Activated naive CD4-positive, alpha-beta T cell treated with Interleukin-2 at 50 U/mL for 16 hours (primary cell): ENCODE data around the gene APOBEC3H.
"Not testable (repeated sequence)": the region's sequence is repeated elsewhere in the genome, so short reads cannot be mapped to it uniquely, and the experiment has no call there.

Source experiments
- DNase-seq: peaks from one replicate; pipeline ENCODE4 v3.0.0-alpha.2; 2020

APOBEC3H gene

DNA sequence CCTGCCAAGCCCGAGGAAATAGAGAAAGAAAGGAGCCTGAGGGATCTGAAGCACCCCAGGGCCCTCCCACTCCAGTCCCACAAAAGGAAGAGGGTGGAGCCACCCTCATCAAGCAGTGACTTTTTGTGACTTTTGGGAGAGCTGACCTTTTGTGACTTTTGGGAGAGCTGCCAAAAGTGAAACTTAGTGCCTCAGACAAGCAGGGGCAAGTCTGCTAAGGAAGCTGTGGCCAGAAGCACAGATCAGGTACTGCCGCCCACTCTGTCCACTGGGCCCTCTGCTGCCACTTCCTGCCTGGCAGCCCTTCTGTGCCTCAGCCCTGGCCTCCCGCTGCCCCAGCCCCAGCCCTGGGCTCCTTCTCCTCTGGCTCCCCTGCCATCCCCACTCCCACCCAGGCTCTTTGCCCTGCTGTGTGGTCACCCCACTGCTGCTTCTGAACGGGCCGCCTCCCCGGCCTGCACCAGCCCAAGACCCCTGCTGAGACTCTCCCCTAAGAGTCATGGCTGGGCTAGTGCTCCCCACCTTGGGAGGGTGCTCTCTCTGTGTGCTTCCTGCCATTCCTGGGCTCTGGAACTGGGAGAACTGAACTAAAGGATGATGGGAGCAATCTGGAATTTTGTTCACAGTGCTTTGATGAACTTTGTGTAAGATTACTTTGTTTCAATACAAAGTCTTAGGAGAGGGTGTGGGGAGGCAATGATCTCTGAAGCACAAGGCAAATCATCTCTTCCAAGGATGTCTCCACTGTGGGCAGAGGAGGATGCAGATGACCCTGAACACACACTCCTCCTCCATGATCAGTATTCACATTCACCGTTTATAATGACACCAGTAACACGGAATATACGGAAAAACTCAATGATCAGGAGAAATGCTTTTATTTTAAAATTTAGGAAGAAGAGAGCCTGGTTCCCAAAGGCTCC lies at the start of gene APOBEC3H:
TSS of gene APOBEC3H (plus strand) at position 147 of the 923 bp plus-strand sequence. CDS start 3,035 bp downstream, outside the sequence.
- DNase-seq = peak; percentile 31

DNA sequence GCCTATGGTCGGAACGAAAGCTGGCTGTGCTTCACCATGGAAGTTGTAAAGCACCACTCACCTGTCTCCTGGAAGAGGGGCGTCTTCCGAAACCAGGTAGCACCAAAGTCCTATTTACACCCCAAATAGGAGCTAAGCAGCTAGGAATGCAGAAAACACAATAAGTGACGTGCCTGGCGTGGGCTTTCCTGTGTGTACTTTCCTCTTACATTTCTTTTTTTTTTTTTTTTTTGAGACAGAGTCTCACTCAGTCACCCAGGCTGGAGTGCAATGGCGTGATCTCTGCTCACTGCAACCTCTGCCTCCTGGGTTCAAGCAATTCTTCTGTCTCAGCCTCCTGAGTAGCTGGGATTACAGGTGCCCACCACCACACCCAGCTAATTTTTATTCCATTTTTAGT lies 47.6 kb upstream of the APOBEC3H start:
- DNase-seq = not testable (repeated sequence)

DNA sequence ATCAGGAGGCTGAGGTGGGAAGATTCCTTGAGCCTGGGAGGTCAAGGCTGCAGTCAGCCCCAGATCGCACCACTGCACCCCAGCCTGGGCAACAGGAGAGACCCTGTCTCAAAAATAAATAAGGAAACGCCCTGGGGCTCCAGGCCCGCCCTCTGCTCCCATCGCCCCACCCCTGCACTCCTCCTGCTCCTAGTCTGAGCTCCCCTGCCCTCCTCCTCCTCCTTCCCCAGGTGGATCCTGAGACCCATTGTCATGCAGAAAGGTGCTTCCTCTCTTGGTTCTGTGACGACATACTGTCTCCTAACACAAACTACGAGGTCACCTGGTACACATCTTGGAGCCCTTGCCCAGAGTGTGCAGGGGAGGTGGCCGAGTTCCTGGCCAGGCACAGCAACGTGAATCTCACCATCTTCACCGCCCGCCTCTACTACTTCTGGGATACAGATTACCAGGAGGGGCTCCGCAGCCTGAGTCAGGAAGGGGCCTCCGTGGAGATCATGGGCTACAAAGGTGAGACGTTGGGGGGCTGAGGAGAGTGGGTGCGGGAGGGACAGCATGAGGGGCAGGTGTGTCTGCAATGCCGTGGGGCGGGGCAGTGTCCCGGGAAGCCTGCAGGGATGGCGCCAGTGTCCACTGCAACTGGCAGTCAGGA lies 45.1 kb upstream of the APOBEC3H start:
- not testable (repeated sequence) for DNase-seq

DNA sequence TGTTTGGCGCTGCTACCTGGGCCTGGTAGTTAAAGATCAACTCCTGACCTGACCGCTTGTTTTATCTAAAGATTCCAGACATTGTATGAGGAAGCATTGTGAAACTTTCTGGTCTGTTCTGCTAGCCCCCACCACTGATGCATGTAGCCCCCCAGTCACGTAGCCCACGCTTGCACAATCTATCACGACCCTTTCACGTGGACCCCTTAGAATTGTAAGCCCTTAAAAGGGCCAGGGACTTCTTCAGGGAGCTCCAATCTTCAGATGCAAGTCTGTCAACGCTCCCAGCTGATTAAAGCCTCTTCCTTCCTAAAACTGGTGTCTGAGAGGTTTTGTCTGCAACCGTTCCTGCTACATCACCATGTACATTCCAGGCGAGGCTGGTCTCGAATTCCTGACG lies 41.4 kb upstream of the APOBEC3H start:
- DNase-seq = no peak

DNA sequence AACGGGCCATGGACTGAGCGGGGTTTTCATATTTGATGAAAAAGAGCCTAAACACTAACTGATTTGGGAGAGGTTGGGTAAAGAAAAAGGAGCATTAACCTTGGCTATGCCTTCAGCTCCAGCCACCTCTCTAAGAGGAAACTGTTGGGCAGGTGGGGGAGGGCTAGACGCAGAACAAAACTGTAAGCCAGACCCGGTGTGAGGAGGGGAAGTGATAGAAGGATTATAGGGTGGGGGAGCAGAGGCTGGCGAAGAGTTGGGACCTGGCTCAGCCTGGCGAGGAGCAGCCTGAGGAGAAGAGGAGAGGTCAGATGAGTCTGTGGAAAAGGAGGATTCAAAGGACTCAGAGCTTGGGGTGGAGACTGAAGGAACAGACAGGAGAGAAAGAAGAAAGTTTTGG lies 35.8 kb upstream of the APOBEC3H start:
- DNase-seq = not testable (repeated sequence)

DNA sequence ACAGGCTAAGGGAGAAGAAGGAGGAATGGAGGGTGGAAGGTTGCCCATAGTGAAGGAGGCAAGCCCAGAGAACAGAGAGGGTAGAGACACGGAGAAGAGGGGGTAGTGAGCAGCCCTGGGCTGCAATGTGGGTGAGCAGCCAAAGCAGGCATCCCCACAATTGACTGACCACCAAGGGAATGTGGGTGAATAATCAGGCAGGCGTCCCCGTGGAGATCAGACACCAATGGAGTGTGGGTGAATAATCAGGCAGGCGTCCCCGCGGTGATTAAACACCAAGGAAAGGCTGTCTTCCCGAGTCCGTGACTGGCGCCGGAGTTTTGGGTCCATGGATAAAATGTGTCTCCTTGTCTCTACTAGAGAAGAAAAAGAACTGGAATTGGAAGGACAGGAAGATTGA lies 35.1 kb upstream of the APOBEC3H start:
- not testable (repeated sequence) for DNase-seq

DNA sequence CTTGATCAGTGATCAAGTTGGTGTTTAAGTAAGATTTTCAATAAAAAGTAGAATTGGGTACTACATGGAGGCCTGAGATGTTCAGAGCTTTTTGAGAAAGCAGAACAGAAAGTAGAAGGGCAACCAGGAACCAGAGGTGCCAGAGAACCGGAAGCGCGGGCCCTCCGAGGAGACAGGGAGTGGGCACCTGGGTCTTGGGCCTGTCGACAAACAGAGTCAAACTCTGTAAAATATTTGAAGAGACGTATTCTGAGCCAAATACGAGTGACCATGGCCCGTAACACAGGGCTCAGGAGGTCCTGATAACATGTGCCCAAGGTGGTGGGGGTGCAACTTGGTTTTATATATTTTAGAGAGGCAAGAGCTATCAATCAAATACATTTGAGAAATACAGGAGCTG lies 33.1 kb upstream of the APOBEC3H start:
- DNase-seq = not testable (repeated sequence)

DNA sequence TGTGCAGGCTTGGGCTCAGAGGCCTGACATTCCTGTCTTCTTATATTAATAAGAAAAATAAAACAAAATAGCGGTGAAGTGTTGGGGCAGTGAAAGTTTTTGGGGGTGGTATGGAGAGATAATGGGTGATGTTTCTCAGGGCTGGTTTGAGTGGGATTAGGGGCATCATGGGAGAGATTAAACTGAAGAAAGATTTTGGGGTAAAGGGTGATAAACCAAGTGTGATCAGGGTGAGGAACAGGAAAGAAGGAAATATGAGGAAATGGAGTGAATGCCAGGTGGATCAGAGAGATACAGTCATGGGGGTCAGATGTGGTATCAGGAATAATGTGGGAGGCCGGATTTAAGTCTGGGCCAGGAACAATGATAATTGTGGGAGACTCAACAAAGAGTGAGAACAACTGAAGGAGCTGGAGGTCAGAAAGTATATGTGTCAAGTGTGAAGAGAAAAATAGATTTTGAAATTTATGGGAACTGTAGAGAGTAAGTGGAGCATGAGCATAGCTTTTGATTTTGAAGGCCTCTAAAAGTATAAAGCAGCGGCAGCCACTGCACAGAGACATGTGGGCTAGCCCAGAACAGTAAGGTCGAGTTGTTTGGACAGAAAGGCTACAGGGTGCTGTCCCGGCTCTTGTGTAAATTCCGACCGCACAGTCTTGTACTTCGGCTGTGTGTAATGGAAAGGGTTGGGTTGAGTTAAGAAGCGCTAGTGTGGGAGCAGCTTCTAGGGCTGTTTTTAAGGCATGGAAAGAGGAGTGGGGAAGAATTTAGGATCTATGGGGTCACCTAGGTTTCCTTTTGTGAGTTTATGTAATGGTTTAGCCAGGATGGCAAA lies 30.4 kb upstream of the APOBEC3H start:
- not testable (repeated sequence) for DNase-seq

DNA sequence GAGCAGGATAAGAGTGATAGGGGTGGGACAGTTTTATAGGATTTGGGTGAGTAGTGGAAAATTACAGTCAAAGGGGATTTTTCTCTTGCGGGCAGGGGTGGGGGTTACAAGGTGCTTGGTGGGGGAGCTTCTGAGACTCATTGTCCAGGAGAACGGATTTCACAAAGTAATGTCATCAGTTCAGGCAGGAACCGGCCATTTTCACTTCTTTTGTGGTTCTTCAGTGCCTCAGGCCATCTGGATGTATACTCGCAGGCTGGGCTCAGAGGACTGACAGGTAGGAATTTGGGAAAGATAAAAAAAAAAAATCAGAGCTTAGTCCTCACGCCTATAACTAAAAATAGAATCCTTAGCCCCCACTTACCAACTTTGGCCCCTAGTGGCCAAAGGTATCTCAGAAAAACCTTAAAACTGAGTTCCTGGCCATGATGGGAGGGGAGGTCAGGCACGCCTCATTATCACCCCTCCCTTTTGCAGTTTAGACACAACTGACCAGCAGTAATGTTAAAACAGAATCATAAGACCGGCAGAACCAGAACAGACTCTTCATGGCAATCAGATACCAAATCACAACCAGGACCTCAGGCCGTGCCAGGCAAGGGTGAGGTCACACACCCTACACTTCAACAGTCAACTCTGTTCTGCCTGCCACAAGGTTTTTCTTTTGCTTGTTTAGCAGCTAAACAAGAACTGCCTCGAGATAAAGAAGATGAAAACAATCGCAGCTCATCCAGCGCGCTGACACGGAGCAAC lies 28.8 kb upstream of the APOBEC3H start:
- DNase-seq = no peak

DNA sequence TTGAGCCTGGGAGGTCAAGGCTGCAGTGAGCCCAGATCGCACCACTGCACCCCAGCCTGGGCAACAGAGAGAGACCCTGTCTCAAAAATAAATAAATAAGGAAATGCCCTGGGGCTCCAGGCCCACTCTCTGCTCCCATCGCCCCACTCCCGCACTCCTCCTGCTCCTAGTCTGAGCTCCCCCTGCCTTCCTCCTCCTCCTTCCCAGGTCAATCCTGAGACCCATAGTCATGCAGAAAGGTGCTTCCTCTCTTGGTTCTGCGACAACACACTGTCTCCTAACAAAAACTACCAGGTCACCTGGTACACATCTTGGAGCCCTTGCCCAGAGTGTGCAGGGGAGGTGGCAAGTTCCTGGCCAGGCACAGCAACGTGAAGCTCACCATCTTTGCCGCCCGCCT lies 26.9 kb upstream of the APOBEC3H start:
- DNase-seq = no peak

DNA sequence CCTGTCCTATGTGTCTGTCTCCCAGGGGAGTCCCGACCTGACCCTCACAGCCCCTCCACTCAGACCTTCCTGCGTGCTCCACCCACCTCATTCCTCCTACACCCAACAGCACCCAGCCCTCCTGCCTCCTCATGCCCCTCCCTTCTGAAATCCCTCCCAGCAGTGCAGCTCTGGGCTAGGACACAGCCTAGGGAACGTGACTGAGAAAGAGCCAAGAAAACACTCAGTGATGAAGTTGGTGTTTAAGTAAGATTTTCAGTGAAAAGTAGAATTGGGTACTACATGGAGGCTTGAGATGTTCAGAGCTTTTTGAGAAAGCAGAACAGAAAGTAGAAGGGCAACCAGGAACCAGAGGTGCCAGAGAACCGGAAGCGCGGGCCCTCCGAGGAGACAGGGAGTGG lies 24.5 kb upstream of the APOBEC3H start:
- DNase-seq = not testable (repeated sequence)

DNA sequence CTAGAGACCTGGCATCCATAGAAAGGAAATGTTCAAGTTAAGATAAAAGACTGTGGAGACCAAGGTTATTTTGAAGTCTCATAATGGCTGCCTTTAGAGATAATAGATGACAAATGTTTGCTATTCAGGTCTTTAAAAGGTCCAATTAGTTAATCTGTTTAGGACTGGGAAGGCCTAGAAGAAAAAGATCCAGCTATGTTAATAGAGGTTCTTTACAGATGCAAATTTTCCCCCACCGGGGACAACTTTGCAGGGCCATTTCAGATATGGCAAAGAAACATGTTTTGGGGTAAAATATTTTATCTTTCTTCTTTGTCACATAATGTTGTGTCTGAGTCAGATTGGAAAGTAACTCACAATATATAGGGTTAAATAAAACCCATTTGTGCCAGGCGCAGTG lies 23.1 kb upstream of the APOBEC3H start:
- DNase-seq = no peak

DNA sequence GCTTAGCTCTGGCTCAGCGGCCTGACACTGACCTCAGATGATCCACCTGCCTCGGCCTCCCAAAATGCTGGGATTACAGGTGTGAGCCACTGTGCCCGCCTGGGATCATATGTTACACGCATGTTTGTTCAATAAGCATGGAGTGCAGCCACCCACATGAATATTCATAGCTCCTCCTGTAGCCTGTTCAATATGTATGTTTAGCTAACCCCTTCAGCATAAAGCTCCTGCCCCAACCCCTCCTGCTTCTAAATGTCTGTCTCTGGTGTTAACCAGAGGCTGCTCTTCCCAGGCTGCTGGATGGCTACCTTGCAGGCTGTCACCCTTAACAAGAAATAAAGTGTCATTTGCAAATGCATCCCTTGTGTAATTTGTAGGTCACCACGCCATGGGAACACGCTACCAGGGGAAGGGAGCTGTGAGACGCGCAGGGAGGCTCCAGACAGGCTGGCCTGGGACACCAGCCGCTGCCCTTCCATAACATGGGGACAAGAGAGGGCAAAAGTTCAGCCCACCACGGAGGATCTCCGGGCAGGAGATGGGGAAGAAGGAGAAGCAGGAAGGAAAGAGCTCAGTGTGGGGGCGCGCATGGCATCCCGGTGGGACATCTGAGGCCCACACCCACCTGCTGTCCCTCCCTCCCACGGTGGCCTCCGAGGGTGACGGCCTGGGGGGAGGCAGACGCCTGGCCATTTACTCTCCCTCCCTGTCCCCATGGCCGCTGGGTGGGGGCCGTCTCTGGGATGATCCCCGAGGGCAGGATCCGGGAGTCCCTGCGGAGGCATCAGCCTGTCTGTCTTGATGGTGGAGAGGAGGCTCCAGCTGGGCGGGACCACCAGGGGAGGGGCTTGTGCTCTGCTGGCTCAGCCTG lies 20.7 kb upstream of the APOBEC3H start:
- not testable (repeated sequence) for DNase-seq

DNA sequence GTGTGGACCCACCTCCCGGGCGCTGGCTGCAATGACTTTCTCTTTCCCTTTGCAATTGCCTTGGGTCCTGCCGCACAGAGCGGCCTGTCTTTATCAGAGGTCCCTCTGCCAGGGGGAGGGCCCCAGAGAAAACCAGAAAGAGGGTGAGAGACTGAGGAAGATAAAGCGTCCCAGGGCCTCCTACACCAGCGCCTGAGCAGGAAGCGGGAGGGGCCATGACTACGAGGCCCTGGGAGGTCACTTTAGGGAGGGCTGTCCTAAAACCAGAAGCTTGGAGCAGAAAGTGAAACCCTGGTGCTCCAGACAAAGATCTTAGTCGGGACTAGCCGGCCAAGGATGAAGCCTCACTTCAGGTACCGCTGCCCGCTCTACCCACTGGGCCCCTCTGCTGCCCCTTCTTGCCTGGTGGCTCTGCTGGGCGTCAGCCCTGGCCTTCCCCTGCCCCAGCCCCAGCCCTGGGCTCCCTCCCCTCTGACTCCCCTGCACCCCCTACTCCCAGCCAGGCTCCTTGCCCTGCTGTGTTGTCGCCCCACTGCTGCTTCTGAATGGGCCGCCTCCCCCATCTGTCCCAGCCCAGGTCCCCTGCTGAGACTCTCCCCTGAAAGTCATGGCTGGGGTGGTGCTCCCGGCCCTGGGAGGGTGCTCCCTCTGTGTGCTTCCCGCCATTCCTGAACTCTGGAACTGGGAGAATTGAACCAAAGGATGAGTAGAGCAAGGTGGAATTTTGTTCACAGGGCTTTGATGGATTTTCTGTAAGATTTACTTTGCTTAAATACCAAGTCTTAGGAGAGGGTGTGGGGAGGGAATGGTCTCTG lies 19.8 kb upstream of the APOBEC3H start, which contains the start of gene APOBEC3G:
TSS of gene APOBEC3G (plus strand) at position 250 of the 815 bp plus-strand sequence. CDS start at position 337, 87 bp downstream.
- DNase-seq = peak; percentile 63

DNA sequence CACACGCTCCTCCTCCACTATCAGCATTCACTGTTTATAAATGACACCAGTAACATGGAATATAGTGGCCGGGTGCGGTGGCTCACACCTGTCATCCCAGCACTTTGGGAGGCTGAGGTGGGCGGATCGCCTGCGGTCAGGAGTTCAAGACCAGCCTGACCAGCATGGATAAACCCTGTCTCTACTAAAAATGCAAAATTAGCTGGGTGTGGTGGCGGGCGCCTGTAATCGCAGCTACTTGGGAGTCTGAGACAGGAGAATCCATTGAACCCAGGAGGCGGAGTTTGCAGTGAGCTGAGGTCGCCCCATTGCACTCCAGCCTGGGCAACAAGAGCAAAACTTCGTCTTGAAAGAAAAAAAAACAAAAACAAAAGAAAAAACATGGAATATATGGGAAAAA lies 19.1 kb upstream of the APOBEC3H start:
- DNase-seq = not testable (repeated sequence)

DNA sequence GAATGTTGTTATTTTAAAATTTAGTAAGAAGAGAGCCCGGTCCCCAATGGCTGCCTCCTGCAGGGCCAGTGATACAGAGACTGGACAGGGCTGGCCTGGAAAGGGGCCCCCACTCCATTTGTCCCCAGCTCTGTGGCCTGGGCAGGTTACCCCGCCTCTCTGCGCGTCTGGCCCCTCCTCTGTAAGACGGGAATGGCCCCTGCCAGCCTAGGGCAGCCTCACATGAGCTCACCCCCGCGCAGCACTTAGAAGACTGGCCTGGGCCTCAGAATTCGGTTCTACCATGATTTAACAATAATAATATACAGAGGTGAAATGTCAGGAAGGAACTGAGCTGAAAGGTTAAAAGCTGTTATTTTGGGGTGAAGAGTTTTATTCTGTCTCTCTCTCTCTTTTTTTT lies 18.7 kb upstream of the APOBEC3H start:
- DNase-seq = no peak

DNA sequence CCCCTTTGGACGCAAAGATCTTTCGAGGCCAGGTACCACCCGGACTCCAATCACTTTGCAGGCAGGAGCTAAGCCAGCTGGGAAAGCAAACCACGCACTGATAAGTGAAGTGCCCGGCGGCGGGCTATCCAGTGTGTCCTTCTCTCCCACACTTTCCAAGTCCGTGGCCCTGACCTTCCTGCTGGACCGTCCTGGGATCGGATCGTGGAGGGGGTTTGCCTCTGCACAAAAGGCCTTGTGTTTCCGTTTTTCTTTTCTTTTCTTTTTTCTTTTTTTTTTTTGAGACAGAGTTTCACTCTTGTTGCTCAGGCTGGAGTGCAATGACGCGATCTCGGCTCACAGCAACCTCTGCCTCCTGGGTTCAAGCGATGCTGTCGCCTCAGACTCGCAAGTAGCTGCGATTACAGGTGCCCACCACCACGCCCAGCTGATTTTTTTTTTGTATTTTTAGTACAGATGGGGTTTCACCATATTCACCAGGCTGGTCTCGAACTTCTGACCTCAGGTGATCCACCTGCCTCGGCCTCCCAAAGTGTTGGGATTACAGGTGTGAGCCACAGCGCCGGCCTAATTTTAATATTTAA lies 17.9 kb upstream of the APOBEC3H start:
- DNase-seq = not testable (repeated sequence)

DNA sequence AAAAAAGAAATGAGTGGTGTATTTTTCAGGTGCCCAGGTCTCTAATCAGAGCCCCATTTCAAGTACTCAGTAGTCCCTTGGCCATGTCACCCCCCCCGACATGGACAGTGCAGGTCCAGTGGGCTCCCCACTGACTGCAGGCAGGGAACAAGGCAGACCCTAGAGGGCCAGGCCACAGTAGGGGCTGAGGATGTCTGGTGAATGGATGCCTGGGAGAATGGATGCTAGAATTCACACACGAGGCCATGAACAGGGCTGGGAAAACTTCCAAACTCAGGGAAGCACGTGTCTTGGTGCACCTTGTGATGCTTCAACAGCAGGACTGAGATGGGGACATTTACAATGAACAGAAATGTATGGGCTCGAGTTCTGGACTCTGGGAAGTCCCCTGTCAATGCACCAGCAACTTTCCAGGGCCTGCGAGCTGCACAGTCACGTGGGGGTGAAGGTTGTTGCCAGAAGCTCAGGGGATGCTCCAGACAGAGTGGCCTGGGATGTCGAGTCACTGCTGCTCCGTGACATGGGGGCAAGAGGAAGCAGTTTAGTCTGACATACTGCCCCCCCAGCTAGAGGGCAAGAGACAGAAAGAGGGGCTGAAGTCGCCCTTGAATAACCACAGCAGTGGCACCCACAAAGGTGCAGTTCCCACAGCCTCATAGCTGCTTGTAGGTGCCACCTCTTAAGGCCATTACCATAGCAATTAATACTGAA lies 16.8 kb upstream of the APOBEC3H start:
- no peak for DNase-seq

DNA sequence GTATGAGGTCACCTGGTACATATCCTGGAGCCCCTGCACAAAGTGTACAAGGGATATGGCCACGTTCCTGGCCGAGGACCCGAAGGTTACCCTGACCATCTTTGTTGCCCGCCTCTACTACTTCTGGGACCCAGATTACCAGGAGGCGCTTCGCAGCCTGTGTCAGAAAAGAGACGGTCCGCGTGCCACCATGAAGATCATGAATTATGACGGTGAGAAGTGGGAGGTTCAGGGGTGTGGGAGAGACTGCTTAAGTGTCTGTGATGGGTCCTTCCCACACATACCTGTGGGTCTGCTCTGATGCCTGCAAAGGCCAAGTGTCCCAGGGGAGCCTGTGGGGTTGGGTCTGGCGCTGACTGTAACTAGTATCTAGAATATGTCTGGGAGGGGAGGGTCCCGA lies 16.0 kb upstream of the APOBEC3H start:
- DNase-seq = no peak
